NCI-H1105 (cell line): ENCODE results near the gene ARMS2.
A peak's percentile ranks its signal among the peaks of the same experiment; 100 is the strongest.

Experiments
- DNase-seq: peaks from one replicate; lab custom pipeline; 2025; lab: John Stamatoyannopoulos, UW

ARMS2 gene

DNA sequence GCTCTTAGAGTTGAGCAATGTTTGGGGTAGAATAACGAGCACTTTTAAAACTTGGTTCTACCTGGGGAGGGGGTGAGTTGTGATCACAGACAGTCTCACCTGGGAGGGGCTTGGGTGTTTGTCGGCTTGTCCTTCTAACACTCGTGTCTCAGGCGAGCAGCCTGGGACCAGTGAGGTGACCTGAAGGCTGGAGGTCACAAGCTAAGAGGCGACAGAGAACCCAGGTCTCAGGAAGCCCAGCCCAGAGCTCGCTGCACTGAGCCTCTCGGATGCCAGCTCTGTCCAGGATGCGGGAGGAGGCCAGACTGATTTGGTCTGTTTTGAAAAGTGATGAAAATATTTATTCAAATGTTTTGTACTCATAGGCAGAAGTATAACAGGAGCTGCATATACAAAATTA lies 18.7 kb downstream of the ARMS2 start:
- no peak for DNase-seq

DNA sequence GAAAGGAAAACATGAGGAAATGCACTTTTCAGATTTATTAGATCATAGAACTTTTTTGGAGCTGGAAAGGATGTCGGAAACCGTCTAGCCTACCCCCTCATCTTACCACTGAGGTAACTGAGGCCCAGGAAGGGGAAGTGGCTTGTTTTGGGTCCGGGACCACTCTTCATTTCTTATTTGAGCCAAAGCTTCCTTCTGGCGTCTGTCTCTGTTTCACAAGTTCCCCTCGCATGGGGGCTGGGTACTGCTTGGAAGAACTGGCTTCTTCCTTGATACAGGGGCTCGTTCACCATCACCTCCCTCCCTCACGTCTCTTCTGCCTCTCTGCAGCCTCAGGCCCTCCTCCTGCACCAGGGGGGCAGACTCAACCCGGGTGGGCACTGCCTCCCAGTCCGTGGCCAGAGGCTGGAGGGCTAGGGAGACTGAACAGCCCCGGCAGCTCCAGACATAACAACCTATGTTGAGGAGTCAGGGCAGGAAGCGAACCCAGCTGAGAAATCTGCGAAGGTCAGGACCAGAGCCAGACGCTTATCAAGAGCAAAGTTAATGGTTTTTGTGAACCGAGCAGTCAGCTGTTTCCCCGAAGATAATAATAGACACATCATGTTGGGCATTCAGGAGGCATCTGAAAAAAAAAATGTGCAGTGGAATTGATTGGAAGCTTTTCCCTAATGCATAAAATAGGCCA lies 19.8 kb downstream of the ARMS2 start:
- no peak for DNase-seq

DNA sequence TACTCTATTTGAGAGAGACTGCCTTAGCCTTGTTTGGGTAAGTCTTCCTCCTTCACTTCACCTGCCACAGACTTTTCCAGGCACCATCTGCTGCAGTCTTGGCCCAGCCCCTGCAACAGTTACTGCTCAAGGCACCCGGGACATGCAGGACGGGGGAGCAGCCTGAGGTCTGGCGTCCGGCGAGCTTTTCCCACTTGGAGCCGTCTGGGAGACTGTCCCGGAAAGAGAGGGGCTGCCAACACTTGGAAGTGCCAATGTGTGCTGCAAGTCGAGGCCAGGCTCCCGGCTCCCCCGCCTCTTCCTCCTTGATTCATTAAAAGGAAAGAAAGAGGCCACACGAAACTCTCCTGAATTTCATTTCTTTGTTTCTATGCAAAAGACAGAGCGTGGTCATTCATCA lies 20.6 kb downstream of the ARMS2 start:
- DNase-seq, result no peak

DNA sequence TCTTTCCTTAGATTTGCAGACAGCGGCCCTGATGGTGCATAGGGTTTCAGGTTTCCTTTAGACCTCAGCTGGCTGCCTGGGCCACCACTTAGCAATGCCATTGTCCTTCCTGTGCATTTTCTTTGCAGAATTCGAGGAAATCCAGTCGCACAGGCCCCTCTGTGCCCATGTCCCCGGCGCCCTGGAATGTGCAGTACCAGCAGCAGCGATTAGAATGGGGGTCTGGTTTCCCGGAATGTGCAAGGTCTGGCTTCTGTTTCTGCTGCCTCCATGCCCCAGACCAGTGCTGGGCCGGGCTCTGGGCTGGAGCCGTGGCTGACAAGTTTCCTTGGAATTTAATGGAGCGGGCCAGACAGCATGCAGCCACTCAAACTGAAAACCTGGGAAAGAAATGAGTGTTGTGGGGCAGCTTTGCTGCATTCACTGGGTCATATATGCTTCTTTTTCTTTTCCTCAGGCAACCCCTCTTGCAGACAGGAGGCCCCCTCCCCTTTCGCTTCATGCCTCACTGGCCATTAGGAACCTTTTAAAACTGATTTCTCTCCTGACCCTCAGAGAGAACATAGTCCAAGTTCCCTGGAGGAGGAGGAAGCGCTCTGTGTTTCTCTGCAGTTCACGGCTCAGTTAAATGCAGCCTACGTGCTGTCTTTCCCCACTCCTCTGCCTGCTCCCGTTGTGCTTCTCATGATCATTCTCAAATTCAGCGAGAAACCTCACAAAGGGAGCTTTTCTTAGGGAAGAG lies 21.3 kb downstream of the ARMS2 start:
- no peak for DNase-seq

DNA sequence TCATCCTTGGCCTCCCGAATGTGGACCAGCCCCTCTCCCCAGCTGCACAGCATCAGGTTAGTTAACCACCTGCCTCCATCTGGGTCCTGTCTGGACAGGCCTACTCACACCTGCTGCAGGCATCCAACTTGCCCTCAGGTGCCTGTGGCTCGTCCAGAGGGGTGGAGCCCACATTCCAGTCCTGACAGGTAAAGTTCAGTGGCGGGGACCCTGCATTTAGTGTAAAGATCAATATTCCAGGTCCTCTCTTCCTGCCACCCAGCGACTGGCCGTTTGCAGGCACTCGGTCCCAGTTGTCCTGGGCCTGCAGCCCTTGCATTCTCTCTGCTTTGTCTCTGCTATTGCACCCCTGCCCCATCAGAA lies 21.9 kb downstream of the ARMS2 start:
- DNase-seq, result no peak

DNA sequence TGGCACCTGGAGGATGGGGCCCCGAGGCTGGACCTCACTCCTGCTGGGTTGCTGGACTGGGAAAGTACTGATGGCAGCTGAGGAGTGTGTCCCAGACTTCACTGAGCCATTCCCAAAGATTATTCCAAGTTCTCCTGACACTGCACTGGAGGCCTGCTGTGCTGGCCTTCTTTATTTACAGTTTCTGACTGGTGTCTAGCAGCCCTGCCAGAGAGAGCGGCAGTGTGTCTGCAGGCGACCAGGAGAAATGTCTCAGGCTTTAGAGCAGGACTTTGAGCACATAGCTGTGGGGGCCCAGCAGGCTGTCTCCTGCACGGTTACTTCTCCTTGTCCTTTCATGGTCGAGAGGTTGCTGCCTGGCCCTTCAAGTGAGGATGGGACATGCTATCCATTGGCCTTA lies 23.0 kb downstream of the ARMS2 start:
- no peak for DNase-seq

DNA sequence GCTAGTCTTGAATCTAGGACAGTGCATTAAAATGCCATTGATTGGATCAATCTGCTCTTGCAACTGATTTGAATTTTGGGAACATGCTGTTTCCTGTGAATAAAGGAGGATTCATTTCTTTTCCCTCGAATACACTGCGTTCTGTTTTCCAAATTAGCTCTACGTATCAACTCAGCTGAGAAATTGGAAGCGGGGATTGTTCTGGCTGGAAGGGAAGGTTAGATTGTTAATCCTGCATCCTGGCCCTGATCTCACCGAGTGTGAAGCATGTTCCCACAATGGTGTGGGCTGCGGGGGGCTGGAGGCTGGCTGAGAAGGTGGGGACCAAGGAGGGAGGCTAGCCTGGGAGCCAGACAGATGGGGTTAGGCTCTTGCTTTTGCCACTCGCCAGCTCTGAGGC lies 24.5 kb downstream of the ARMS2 start:
- no peak for DNase-seq

DNA sequence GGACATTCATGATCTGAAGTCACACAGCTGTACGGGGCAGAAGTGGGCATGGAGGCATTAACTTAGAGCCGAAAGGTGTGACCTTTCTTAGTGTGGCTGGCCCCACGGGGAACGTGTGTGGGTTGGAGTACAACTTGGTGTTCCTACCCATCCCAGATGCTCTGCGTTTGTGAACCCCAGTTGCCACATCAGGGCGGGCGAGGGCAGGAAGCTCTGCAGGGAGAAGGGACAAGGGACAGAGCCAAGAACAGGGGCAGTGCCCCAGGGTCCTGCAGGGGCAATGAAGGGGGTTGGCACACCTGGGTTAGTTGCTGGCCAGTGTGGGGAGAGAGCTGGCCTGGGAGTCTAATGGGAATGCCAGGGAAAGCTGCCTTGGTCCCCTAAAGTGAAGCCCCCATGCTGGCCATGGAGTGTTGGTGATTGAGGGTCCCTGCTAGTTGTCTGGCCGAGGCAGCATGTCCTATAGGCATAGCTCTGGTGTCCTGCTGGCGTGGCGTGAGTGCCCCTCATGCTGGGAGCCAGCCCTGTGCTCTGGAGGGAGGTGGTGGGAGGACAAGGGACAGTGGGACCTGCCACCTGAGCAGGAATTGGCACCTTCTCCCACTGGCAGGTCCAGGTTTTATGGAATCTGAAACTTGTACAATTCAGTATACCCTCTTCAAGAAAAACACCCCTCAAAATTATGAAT lies 25.8 kb downstream of the ARMS2 start:
- no peak for DNase-seq

DNA sequence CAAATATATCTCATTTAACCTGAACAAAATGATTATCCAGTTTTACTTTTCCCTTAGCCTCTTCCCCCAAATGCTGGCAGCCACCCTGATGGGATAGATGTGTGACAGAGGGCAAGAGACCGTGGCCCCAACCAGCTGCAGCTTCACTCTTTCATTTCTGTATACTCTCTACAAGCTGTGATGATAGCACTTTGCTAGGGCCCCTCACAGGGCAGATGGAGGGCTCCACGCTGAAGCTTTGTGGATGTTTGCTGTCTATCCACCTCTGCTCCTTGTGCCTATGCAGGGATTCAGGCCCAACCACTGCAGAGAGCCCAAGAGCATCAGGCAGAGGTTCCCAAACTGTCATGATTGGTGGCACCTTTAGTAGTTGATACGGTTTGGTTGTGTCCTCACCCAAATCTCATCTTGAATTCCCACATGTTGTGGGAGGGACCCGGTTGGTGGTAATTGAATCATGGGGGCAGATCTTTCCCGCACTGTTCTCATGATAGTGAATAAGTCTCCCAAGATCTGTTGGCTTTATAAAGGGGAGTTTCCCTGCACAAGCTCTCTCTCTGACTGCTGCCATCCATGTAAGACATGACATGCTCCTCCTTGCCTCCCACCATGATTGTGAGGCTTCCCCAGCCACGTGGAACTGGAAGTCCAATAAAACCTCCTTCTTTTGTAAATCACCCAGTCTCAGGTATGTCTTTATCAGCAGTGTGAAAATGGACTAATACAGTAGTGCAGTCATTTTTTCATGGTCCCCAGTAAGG lies 27.0 kb downstream of the ARMS2 start:
- DNase-seq, result no peak

DNA sequence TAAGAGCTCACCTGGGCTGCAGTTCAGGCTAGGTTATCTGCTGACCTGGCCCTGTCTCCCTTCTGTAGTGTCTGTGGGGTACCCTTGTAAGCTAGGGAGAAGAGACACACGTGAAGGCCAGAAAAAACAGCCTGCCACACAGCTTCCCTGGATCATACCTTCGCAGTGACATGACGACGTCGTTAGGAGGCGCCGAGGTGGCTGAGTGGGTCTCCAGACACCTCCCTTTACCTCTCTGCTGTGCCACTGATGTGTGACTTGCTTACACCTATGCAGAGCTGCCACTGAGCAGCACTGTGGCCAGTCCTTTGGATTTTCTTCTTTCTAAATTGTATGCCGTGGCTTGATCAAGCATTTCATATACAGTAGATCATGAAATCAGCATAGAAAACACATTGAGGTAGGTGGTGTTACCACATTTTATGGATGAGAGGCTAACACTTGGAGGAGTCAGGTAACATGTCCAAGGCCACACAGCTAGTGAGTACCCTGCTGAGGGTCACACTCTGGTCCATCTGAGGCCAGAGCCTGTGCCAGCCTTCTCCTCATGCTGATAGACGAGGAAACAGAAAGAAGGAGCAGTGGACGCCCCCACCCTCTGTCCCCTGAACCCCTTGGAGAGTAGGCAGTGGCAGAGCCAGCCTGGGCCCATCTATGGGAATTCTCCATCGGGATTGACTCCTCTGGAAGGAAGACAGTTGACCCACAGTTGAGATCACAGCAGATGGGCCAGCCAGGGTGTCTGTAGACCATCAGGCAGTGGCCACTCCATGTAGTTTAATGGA lies 30.0 kb downstream of the ARMS2 start:
- no peak for DNase-seq

DNA sequence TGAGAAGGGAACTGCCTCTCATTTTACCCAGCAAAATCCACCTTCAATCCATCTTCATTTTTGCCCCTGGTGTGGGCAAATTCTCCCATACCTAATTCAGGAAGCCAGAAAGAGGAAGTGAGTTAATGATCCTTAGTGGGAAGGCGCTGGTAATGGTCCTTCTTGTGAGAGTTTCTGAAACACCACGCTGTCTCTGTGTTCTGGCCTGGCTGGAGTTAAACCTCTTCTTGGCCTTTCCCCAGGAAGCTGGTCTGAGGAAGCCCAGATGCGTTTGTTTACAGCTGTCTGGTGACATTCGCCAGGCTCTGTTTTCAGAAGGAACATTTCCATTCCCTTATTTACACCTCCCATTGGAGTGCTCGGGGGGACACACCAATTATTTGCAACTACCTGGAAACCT lies 31.2 kb downstream of the ARMS2 start:
- no peak for DNase-seq

DNA sequence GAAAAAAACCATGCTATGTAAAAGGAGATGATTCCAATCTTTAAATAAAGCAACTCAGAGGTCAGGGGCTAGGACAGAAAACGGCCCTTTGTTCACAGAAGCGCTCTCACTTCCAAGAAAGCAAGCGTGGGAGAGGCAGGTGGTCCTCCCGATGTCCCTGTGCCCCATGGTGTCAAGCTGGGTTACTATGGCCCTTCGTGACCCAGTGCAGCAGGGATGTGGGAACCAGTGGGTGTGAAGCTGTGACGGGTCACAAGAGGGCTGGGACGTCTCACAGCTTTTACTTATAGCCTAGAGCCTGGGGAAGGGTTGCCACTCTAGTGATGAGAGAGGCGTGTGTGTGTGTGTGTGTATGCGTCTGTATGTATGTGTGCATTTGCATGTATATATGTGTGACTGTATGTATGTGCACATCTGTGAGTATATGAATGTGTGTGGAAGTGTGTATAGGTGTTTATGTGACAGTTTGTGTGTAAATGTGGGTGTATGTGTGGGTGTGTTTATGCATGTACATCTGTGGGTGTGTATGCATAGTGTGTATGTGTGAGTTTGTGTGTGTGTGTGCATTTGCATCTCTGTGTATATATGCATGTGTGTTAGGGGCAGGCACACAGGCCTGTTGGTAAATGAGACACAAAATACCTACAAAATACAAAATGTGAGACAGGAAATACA lies 32.1 kb downstream of the ARMS2 start:
- DNase-seq, result no peak

DNA sequence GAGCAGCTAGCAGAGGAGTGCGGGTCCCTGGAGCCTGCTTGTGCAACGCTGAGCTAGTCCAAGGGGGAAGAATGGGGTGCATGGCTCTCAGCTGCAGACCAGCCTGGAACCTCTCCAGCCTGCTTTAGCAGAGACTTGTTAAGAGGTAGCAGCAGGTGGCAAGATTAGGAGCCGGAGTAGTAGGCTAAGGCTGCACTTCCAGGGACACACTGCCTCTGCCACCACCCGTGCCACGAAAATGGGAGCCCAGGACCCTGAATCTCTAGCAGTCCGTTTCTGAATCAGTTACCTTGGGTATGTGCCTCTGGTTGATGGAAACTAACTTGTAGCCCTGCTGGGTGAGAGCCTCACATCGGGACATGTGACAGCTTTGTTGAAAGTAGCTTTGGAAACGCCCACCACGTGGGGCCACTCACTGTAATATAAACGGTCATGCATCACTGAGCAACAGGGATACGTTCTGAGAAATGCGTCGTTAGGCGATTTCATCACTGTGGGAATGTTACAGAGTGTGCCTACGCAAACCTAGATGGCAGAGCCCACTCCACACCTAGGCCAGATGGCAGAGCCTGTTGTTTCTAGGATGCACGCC lies 32.8 kb downstream of the ARMS2 start:
- peak; percentile 57 for DNase-seq

DNA sequence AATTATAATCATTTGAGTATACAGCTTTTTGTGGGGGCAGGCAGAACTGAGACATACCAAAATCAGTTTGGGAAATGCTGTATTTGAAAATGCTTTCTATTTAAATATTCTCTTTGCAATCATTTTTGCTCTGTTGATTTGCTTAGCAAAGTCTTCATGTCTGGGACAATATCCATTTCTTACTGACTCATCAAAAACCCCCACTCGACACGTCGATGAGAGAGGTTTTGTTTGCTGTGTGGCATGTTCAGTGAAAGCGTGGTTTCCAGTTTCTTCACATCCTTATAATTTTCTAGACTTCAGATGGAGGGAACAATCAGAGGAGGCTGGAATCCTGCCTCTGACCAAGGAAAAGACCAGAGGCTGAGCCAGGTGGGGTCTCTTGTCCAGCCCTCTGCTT lies 35.8 kb downstream of the ARMS2 start:
- DNase-seq, result no peak

DNA sequence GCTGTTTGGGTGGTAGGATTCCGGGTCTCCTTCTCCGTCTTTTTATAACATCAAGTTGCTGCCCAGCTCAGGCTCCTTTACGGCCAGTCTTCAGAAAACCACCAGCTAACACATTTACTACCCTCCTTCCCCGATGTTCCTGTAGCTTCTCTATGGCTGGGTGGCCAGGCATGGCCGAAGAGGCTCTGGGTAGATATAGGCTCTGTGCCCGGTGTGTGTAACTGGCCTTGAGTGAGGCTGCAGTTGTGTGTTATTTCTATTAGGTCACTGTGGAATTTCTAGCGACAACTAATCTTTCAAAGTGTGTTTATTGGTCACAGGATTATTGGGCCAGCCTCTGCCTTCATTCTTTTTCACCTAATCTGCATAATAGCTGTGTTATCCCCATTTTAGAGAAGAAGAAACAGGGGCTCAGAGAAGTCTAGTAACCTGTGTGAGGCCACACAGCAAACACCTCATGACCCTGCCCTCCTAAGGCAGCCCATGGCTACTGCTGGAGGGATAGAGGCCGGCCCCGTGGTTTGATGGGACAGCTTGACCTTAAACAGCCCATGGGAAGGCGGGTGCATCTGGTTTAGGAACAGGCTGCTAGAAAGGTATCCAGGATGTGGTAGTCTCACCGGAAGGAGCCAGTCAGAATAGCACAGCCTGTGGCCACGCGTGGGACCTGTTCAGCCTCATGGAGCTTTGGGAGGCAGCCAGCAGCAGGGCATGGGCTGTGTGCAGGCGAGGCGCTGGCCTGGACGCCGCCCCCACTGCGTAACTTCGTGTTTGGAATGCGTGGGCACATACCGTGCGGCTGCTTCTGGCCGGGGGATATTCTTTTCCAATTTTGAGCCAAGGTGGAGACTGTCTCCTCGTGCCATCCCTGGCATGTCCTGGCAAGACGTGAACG lies 36.6 kb downstream of the ARMS2 start:
- no peak for DNase-seq

DNA sequence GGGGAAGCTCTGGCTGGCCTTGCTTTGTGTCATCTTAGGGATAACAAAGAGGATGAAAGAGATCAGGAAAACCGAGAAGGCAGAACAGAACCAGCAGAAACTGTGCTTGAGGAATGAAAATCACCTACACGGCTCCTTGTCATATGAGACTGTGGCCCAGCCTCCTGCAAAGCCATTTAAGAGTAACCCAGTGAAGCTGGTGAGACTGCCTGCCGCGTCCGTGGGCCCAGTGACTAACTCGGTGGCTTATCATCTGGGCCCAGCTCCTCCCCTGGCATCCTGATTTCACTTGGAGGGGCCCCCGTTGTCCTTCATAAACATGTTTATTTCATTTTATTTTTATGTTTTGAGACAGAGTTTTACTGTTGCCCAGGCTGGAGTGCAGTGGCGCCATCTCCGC lies 37.6 kb downstream of the ARMS2 start:
- no peak for DNase-seq

DNA sequence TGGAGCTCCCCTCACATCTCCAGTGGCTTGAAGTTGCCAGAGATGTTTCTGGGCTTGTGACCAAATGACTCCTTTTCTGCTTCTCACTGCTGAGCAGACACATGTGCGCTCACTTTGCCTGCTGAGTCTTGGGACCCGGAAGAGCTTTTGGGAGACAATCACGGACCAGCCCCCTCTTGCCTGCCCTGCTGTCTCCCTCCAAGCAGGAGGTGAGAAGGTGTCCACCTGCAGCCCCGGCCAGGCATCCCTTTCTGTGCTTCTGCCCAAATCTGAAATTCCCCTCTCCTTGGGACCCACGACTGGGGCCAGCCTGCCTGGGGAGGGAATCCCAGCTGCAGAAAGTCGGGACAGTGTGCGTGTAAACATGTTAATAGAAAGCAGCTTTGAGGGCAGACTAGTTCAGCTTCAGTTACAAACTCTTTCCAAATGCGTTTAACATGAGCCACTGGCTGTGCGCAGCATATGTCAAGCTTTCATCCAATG lies 38.6 kb downstream of the ARMS2 start:
- no peak for DNase-seq

DNA sequence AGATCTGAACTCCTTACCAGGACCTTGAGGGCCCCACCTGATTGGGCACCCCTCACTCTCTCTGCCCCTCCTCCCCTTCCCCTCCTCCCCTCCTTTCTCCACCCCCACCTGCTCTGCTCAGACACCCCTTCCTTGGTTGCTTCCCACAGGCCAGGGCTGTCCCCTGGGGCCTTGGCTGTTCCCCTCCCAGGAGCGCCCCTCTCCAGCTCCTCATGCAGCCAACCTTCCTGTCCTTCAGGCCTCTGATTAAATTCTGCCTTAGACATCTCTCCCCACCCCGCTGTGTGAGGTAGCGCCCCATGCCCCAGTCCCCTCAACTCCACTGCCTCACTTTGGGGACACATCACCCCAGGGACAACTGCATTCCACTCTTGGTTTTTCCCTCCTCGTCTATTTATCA lies 39.3 kb downstream of the ARMS2 start:
- no peak for DNase-seq

DNA sequence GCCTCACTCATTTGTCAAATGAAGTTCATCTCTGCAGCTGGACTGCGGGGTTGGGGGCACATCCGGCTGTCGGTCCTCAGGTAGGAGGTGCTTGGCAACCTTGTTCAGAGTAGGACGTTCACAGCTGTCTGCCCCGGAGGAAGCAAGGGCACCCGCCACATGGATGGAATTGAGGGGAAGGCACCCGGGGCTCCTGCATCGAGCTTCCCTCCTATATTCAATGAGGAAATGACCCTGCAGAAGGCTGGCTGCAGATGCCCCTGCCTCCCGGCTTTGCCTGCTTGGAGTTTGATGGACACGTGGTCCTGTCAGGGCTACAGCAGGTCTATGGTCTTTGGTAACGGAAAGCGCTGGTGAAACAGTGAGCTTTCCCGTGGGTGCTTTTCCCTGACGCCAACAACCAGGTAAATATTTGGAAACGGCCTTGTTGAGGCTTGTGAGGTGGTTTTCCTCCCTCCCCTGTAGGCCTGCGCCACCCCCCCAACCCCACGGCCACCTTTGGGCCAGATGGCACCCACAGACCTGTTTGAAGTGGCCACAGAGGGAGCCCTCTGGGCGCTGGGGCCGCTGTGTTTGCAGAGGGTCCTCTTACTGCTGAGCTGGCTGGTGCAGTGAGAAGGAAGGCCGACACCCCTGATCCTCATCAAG lies 39.8 kb downstream of the ARMS2 start:
- no peak for DNase-seq
